K562 (cell line): ENCODE results near the gene CYB5RL. TPM values are rescaled to one million over a fixed set of nuclear protein-coding genes. Genes with fewer than 3 reads are reported as not detected.

ENCODE experiments used
- FOXJ2 ChIP-seq: fragments of 200-800 bp; sonication (Bioruptor generic); IDR thresholded peaks from 2 replicates; pipeline ENCODE4 v1.6.1; 2016; ENCODE audit warnings: missing genetic modification characterization, missing compliant biosample characterization
- FOXK2 ChIP-seq, 2 experiments: fragments of 450-650 bp; IDR thresholded peaks in 1 of 2; conservative IDR thresholded peaks in 1 of 2; 2 replicates each; pipeline ENCODE4 v1.6.1; 2016; ENCODE audit warnings: low read depth in 2 of 2, mild to moderate bottlenecking in 1 of 2
- HMGXB4 ChIP-seq: sonication (generic); formaldehyde crosslinking; IDR thresholded peaks from 2 replicates; pipeline ENCODE4 v1.8.1; 2023; ENCODE audit warnings: mild to moderate bottlenecking, missing genetic modification reagents
- JUND ChIP-seq, 2 experiments: IDR thresholded peaks; 2 replicates in 1 of 2; 3 replicates in 1 of 2; pipeline ENCODE4 v1.6.1; 2011; ENCODE audit warnings: borderline replicate concordance in 2 of 2, low read depth in 2 of 2, low read length in 2 of 2, improper control_type of control experiment in 1 of 2, missing biosample characterization in 1 of 2, missing genetic modification characterization in 1 of 2, missing genetic modification reagents in 1 of 2
- PHB2 ChIP-seq: fragments of 450-650 bp; IDR thresholded peaks from 2 replicates; pipeline ENCODE4 v1.6.1; 2017; ENCODE audit warnings: low read depth
- RREB1 ChIP-seq: fragments of 250-450 bp; sonication (Bioruptor Pico); IDR thresholded peaks from 2 replicates; pipeline ENCODE4 v1.4.0; 2020
- SIN3A ChIP-seq, 2 experiments: fragments of 150-350 bp in 1 of 2; IDR thresholded peaks; 2 replicates each; pipeline ENCODE4 v1.6.1; 2011 to 2016; ENCODE audit warnings: borderline replicate concordance in 2 of 2, low read depth in 2 of 2, low read length in 2 of 2, mild to moderate bottlenecking in 2 of 2, moderate library complexity in 2 of 2; ENCODE audit not compliant: control insufficient read depth in 1 of 2
- polyA plus RNA-seq, 8 experiments: library from polyadenylated mRNA; depleted of rRNA in 4 of 8; stranded (reverse) in 5 of 8; unstranded in 3 of 8; fragments of >200 nt; fragmentation: Nextera tagmentation in 2 of 8; fragmentation: Illumina TruSeq in 1 of 8; extraction: Ambion mirVana in 2 of 8; extraction: Trizol in 1 of 8; gene quantifications; 2 replicates each; pipeline versions ENCODE4 v1.2.1 to v1.2.3, GENCODE V29; 2011 to 2014; ENCODE audit warnings: inconsistent platforms in 1 of 8, missing spikeins in 1 of 8
- total RNA-seq, 7 experiments: library from RNA; depleted of rRNA in 6 of 7; stranded (reverse); fragments of >200 nt in 6 of 7; fragmentation: Illumina TruSeq in 2 of 7; extraction: Trizol in 2 of 7; gene quantifications; 2 replicates each; pipeline versions ENCODE4 v1.2.1 to v1.2.3, GENCODE V29; 2011 to 2021; ENCODE audit warnings: low replicate concordance in 1 of 7
- TF ChIP-seq, protein P1 (sequence below): fragments of 200-600 bp; sonication (generic); IDR thresholded peaks from one replicate; pipeline ENCODE4 v1.6.1; 2012; ENCODE audit warnings: mild to moderate bottlenecking, low read depth, low read length, inconsistent platforms

CYB5RL gene
- total and polyA plus RNA-seq, 9 of the 15 experiments (the other 6 are each of a cell fraction or from before 2014, with no cell fraction given), result 7.9 to 18.0 (median 11.2) TPM

DNA sequence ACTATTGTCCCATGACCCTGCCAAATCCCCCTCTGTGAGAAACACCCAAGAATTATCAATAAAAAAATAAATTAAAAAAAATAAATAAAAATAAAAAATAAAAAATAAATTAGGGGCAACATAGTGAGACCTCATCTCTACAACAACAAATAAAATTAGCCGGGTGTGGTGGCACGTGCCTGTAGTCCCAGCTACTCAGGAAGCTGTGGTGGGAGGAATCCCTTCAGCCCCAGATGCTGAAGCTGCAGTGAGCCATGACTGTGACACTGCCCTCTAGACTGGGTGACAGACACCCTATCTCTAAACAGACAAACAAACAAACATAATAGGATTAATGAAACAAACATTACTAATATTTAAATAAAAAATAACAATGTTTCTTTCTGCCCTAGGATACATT is 34.5 kb upstream of the CYB5RL start (continued):
- TF ChIP-seq PHB2 (no peak), FOXK2 (conservative IDR thresholded peaks at IDR 0.05 in 1 of 2, IDR thresholded peaks at IDR 0.05 in 1 of 2; ENCODE audit: low read depth in 2 of 2) (no peak), FOXJ2 (no peak), HMGXB4 (no peak), JUND (IDR thresholded peaks at IDR 0.05; ENCODE audit: borderline replicate concordance, low read depth, low read length) (no peak), JUND (tag; IDR thresholded peaks at IDR 0.05; ENCODE audit: borderline replicate concordance, low read depth, low read length) (no peak), SIN3A (IDR thresholded peaks at IDR 0.05; ENCODE audit: borderline replicate concordance in 2 of 2, control insufficient read depth in 1 of 2, low read depth in 2 of 2, low read length in 2 of 2) (no peak), RREB1 (no peak)
- TF ChIP-seq, protein P1, sequence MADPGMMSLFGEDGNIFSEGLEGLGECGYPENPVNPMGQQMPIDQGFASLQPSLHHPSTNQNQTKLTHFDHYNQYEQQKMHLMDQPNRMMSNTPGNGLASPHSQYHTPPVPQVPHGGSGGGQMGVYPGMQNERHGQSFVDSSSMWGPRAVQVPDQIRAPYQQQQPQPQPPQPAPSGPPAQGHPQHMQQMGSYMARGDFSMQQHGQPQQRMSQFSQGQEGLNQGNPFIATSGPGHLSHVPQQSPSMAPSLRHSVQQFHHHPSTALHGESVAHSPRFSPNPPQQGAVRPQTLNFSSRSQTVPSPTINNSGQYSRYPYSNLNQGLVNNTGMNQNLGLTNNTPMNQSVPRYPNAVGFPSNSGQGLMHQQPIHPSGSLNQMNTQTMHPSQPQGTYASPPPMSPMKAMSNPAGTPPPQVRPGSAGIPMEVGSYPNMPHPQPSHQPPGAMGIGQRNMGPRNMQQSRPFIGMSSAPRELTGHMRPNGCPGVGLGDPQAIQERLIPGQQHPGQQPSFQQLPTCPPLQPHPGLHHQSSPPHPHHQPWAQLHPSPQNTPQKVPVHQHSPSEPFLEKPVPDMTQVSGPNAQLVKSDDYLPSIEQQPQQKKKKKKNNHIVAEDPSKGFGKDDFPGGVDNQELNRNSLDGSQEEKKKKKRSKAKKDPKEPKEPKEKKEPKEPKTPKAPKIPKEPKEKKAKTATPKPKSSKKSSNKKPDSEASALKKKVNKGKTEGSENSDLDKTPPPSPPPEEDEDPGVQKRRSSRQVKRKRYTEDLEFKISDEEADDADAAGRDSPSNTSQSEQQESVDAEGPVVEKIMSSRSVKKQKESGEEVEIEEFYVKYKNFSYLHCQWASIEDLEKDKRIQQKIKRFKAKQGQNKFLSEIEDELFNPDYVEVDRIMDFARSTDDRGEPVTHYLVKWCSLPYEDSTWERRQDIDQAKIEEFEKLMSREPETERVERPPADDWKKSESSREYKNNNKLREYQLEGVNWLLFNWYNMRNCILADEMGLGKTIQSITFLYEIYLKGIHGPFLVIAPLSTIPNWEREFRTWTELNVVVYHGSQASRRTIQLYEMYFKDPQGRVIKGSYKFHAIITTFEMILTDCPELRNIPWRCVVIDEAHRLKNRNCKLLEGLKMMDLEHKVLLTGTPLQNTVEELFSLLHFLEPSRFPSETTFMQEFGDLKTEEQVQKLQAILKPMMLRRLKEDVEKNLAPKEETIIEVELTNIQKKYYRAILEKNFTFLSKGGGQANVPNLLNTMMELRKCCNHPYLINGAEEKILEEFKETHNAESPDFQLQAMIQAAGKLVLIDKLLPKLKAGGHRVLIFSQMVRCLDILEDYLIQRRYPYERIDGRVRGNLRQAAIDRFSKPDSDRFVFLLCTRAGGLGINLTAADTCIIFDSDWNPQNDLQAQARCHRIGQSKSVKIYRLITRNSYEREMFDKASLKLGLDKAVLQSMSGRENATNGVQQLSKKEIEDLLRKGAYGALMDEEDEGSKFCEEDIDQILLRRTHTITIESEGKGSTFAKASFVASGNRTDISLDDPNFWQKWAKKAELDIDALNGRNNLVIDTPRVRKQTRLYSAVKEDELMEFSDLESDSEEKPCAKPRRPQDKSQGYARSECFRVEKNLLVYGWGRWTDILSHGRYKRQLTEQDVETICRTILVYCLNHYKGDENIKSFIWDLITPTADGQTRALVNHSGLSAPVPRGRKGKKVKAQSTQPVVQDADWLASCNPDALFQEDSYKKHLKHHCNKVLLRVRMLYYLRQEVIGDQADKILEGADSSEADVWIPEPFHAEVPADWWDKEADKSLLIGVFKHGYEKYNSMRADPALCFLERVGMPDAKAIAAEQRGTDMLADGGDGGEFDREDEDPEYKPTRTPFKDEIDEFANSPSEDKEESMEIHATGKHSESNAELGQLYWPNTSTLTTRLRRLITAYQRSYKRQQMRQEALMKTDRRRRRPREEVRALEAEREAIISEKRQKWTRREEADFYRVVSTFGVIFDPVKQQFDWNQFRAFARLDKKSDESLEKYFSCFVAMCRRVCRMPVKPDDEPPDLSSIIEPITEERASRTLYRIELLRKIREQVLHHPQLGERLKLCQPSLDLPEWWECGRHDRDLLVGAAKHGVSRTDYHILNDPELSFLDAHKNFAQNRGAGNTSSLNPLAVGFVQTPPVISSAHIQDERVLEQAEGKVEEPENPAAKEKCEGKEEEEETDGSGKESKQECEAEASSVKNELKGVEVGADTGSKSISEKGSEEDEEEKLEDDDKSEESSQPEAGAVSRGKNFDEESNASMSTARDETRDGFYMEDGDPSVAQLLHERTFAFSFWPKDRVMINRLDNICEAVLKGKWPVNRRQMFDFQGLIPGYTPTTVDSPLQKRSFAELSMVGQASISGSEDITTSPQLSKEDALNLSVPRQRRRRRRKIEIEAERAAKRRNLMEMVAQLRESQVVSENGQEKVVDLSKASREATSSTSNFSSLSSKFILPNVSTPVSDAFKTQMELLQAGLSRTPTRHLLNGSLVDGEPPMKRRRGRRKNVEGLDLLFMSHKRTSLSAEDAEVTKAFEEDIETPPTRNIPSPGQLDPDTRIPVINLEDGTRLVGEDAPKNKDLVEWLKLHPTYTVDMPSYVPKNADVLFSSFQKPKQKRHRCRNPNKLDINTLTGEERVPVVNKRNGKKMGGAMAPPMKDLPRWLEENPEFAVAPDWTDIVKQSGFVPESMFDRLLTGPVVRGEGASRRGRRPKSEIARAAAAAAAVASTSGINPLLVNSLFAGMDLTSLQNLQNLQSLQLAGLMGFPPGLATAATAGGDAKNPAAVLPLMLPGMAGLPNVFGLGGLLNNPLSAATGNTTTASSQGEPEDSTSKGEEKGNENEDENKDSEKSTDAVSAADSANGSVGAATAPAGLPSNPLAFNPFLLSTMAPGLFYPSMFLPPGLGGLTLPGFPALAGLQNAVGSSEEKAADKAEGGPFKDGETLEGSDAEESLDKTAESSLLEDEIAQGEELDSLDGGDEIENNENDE, result no peak
